ENCODE measurements around the gene LHX6. TPM values are rescaled to one million over a fixed set of nuclear protein-coding genes. Genes with fewer than 3 reads are reported as not detected.

Gene LHX6
- total and polyA plus RNA-seq, 2 of the 13 experiments (the other 11 are each of a cell fraction or from before 2014, with no cell fraction given): 1.1 to 1.3 TPM

DNA sequence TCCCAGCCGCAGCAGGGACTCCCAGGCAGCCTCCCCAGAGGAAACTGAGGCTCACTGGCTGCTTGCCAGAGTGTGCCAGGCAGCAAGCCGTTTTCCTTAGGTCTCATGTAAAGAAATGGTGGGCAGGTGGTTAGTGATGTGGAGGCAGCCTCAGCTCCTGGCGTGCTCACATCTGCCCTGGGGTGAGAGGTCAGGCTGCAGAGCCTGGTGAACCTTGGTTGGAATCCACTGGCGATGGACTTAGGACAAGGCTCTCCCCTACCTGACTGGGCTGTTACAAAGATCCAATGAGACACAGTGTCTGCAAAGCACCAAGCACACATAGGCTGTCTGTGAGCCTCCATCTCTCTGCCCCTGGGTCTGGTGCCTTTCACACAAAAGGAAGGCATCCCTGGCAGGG, 30.9 kb downstream of the LHX6 start (continued):
- TF ChIP-seq, protein P1, sequence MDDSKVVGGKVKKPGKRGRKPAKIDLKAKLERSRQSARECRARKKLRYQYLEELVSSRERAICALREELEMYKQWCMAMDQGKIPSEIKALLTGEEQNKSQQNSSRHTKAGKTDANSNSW (CRISPR knock-in tag; IDR thresholded peaks at IDR 0.05; ENCODE audit: borderline replicate concordance): no peak
- TF ChIP-seq, protein P2, sequence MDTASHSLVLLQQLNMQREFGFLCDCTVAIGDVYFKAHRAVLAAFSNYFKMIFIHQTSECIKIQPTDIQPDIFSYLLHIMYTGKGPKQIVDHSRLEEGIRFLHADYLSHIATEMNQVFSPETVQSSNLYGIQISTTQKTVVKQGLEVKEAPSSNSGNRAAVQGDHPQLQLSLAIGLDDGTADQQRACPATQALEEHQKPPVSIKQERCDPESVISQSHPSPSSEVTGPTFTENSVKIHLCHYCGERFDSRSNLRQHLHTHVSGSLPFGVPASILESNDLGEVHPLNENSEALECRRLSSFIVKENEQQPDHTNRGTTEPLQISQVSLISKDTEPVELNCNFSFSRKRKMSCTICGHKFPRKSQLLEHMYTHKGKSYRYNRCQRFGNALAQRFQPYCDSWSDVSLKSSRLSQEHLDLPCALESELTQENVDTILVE (CRISPR knock-in tag; IDR thresholded peaks at IDR 0.05): no peak
- TF ChIP-seq ZNF768 (CRISPR knock-in tag; IDR thresholded peaks at IDR 0.05) (no peak), ZFP36L1 (CRISPR knock-in tag; IDR thresholded peaks at IDR 0.05) (no peak), YEATS2 (CRISPR knock-in tag; IDR thresholded peaks at IDR 0.05; ENCODE audit: borderline replicate concordance) (no peak), MATR3 (CRISPR knock-in tag; IDR thresholded peaks at IDR 0.05) (no peak), ZNF451 (CRISPR knock-in tag; IDR thresholded peaks at IDR 0.05) (no peak), ZSCAN22 (CRISPR knock-in tag; IDR thresholded peaks at IDR 0.05) (no peak), MXD4 (CRISPR knock-in tag; IDR thresholded peaks at IDR 0.05) (no peak), ZFP82 (CRISPR knock-in tag; IDR thresholded peaks at IDR 0.05; ENCODE audit: borderline replicate concordance) (no peak), ZNF205 (CRISPR knock-in tag; IDR thresholded peaks at IDR 0.05) (no peak), ZFP41 (CRISPR knock-in tag; IDR thresholded peaks at IDR 0.05; ENCODE audit: borderline replicate concordance) (no peak), SUZ12 (IDR thresholded peaks at IDR 0.05; ENCODE audit: low read depth, low read length) (no peak), NFIC (IDR thresholded peaks at IDR 0.05; ENCODE audit: low read length) (no peak), ZBTB7A (CRISPR knock-in tag; IDR thresholded peaks at IDR 0.05) (no peak)
- TF ChIP-seq, protein P3, sequence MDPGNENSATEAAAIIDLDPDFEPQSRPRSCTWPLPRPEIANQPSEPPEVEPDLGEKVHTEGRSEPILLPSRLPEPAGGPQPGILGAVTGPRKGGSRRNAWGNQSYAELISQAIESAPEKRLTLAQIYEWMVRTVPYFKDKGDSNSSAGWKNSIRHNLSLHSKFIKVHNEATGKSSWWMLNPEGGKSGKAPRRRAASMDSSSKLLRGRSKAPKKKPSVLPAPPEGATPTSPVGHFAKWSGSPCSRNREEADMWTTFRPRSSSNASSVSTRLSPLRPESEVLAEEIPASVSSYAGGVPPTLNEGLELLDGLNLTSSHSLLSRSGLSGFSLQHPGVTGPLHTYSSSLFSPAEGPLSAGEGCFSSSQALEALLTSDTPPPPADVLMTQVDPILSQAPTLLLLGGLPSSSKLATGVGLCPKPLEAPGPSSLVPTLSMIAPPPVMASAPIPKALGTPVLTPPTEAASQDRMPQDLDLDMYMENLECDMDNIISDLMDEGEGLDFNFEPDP (CRISPR knock-in tag; conservative IDR thresholded peaks at IDR 0.05): no peak
- TF ChIP-seq, protein P4, sequence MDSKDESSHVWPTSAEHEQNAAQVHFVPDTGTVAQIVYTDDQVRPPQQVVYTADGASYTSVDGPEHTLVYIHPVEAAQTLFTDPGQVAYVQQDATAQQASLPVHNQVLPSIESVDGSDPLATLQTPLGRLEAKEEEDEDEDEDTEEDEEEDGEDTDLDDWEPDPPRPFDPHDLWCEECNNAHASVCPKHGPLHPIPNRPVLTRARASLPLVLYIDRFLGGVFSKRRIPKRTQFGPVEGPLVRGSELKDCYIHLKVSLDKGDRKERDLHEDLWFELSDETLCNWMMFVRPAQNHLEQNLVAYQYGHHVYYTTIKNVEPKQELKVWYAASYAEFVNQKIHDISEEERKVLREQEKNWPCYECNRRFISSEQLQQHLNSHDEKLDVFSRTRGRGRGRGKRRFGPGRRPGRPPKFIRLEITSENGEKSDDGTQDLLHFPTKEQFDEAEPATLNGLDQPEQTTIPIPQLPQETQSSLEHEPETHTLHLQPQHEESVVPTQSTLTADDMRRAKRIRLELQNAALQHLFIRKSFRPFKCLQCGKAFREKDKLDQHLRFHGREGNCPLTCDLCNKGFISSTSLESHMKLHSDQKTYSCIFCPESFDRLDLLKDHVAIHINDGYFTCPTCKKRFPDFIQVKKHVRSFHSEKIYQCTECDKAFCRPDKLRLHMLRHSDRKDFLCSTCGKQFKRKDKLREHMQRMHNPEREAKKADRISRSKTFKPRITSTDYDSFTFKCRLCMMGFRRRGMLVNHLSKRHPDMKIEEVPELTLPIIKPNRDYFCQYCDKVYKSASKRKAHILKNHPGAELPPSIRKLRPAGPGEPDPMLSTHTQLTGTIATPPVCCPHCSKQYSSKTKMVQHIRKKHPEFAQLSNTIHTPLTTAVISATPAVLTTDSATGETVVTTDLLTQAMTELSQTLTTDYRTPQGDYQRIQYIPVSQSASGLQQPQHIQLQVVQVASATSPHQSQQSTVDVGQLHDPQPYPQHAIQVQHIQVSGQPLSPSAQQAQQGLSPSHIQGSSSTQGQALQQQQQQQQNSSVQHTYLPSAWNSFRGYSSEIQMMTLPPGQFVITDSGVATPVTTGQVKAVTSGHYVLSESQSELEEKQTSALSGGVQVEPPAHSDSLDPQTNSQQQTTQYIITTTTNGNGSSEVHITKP (CRISPR knock-in tag; IDR thresholded peaks at IDR 0.05; ENCODE audit: low read depth): no peak
- TF ChIP-seq, protein P5, sequence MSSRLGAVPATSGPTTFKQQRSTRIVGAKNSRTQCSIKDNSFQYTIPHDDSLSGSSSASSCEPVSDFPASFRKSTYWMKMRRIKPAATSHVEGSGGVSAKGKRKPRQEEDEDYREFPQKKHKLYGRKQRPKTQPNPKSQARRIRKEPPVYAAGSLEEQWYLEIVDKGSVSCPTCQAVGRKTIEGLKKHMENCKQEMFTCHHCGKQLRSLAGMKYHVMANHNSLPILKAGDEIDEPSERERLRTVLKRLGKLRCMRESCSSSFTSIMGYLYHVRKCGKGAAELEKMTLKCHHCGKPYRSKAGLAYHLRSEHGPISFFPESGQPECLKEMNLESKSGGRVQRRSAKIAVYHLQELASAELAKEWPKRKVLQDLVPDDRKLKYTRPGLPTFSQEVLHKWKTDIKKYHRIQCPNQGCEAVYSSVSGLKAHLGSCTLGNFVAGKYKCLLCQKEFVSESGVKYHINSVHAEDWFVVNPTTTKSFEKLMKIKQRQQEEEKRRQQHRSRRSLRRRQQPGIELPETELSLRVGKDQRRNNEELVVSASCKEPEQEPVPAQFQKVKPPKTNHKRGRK (CRISPR knock-in tag; IDR thresholded peaks at IDR 0.05): no peak
- TF ChIP-seq, protein P6, sequence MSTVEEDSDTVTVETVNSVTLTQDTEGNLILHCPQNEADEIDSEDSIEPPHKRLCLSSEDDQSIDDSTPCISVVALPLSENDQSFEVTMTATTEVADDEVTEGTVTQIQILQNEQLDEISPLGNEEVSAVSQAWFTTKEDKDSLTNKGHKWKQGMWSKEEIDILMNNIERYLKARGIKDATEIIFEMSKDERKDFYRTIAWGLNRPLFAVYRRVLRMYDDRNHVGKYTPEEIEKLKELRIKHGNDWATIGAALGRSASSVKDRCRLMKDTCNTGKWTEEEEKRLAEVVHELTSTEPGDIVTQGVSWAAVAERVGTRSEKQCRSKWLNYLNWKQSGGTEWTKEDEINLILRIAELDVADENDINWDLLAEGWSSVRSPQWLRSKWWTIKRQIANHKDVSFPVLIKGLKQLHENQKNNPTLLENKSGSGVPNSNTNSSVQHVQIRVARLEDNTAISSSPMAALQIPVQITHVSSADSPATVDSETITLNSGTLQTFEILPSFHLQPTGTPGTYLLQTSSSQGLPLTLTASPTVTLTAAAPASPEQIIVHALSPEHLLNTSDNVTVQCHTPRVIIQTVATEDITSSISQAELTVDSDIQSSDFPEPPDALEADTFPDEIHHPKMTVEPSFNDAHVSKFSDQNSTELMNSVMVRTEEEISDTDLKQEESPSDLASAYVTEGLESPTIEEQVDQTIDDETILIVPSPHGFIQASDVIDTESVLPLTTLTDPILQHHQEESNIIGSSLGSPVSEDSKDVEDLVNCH (CRISPR knock-in tag; IDR thresholded peaks at IDR 0.05): no peak
- TF ChIP-seq, protein P7, sequence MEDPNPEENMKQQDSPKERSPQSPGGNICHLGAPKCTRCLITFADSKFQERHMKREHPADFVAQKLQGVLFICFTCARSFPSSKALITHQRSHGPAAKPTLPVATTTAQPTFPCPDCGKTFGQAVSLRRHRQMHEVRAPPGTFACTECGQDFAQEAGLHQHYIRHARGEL (CRISPR knock-in tag; IDR thresholded peaks at IDR 0.05): no peak

All from HepG2 (cell line).